ENCODE measurements around the gene RPRD1A. TPM values are rescaled to one million over a fixed set of nuclear protein-coding genes. Genes with fewer than 3 reads are reported as not detected.

RPRD1A gene
- total RNA-seq, 2 donors from 2014 or later: 72.7 to 81.5 TPM

- Histone ChIP-seq H3K36me3 (no peaks in the 10 kb centered on the region), H3K4me1 (replicated peaks) (no peaks in the 10 kb centered on the region), H3K9me3 (no peaks in the 10 kb centered on the region), H3K4me3 (no peak overlapping the region), H3K27me3 (replicated peaks; ENCODE audit: insufficient read depth) (no peaks in the 10 kb centered on the region), H3K27ac (no peak overlapping the region)
- intact Hi-C loops (cut with DNase I): no loop called here
- no peak for DNase-seq (ENCODE audit: low spot score)
- TF ChIP-seq POLR2A (IDR thresholded peaks at IDR 0.05): no peak
- TF ChIP-seq POLR2AphosphoS5 (IDR thresholded peaks at IDR 0.05): no peak
- TF ChIP-seq CTCF (IDR thresholded peaks at IDR 0.05): no peak
Observed at GRCh38 chr18:35991696-35992095, 75.7 kb downstream of the RPRD1A start.

GRCh38 chr18:35983818-35984217, 83.5 kb downstream of the RPRD1A start:
- WGBS: 94% methylated on average over 5 of the region's 5 CpGs
- peaks cover 0 to 5% of the 10 kb centered on the region in 2 donors for H3K36me3 ChIP-seq
- no peaks in the 10 kb centered on the region for H3K9me3 ChIP-seq
- TF ChIP-seq POLR2A (IDR thresholded peaks at IDR 0.05) (no peak), POLR2AphosphoS5 (IDR thresholded peaks at IDR 0.05) (no peak), CTCF (IDR thresholded peaks at IDR 0.05) (no peak)
- no peak overlapping the region for H3K4me3 ChIP-seq
- intact Hi-C loops (cut with DNase I): no loop called here
- DNase-seq (ENCODE audit: low spot score): no peak
- no peaks in the 10 kb centered on the region for H3K27me3 ChIP-seq (replicated peaks; ENCODE audit: insufficient read depth)
- H3K4me1 ChIP-seq (replicated peaks): no peaks in the 10 kb centered on the region
- H3K27ac ChIP-seq: no peak overlapping the region

GRCh38 chr18:35983147-35983546, 84.2 kb downstream of the RPRD1A start:
- Histone ChIP-seq H3K4me1 (replicated peaks) (no peaks in the 10 kb centered on the region), H3K27ac (no peak overlapping the region), H3K36me3 (peaks cover 0 to 5% of the 10 kb centered on the region in 2 donors), H3K4me3 (no peak overlapping the region), H3K9me3 (no peaks in the 10 kb centered on the region), H3K27me3 (replicated peaks; ENCODE audit: insufficient read depth) (no peaks in the 10 kb centered on the region)
- no peak for DNase-seq (ENCODE audit: low spot score)
- TF ChIP-seq CTCF (IDR thresholded peaks at IDR 0.05) (no peak), POLR2A (IDR thresholded peaks at IDR 0.05) (no peak), POLR2AphosphoS5 (IDR thresholded peaks at IDR 0.05) (no peak)
- intact Hi-C loops (cut with DNase I): no loop called here

GRCh38 chr18:35982409-35983114, 84.8 kb downstream of the RPRD1A start:
- peaks cover 0 to 5% of the 10 kb centered on the region in 2 donors for H3K36me3 ChIP-seq

More at GRCh38 chr18:35982409-35983114, 84.8 kb downstream of the RPRD1A start:
- WGBS: 86% methylated on average over 2 of the region's 2 CpGs
- H3K4me1 ChIP-seq (replicated peaks): no peaks in the 10 kb centered on the region
- no peak for TF ChIP-seq POLR2AphosphoS5 (IDR thresholded peaks at IDR 0.05)
- TF ChIP-seq POLR2A (IDR thresholded peaks at IDR 0.05): no peak
- no peak for TF ChIP-seq CTCF (IDR thresholded peaks at IDR 0.05)
- H3K27me3 ChIP-seq (replicated peaks; ENCODE audit: insufficient read depth): no peaks in the 10 kb centered on the region
- no peak overlapping the region for H3K27ac ChIP-seq
- H3K4me3 ChIP-seq: no peak overlapping the region
- no peaks in the 10 kb centered on the region for H3K9me3 ChIP-seq
- intact Hi-C loops (cut with DNase I): no loop called here
- no peak for DNase-seq (ENCODE audit: low spot score)
